CD4-positive, CD25-positive, alpha-beta regulatory T cell (primary cell): ENCODE data around the gene LUZP2. TPM values are rescaled to one million over a fixed set of nuclear protein-coding genes. Genes with fewer than 3 reads are reported as not detected.

Source experiments
- ATAC-seq, 2 donors: fragments of 150-1000 bp; cut with Tn5 transposase; one replicate each; pipeline ENCODE4 v1.10.0; 2021; ENCODE audit warnings: low read depth in 2 of 2, moderate number of reproducible peaks in 2 of 2, moderate library complexity in 1 of 2
- DNase-seq, 3 donors: peaks; one replicate each; pipeline versions ENCODE4 v3.0.0 to v3.0.0-alpha.2; 2012 to 2022; ENCODE audit warnings: mixed read lengths in 1 of 3
- H3K27ac ChIP-seq: one replicate; pipeline ENCODE4 v1.7.0; 2013; ENCODE audit warnings: mild to moderate bottlenecking, low read length; ENCODE audit not compliant: insufficient read depth, poor library complexity, severe bottlenecking
- H3K27me3 ChIP-seq: one replicate; pipeline ENCODE4 v1.7.0; 2013; ENCODE audit warnings: low read length; ENCODE audit not compliant: control insufficient read depth, insufficient read depth
- H3K36me3 ChIP-seq: one replicate; pipeline ENCODE4 v1.7.0; 2013; ENCODE audit warnings: mild to moderate bottlenecking, low read length, moderate library complexity; ENCODE audit not compliant: control insufficient read depth, insufficient read depth
- H3K4me1 ChIP-seq: 2 replicates; pipeline ENCODE4 v1.7.0; 2013; ENCODE audit warnings: mild to moderate bottlenecking, low read length; ENCODE audit not compliant: insufficient read depth, control insufficient read depth, poor library complexity, severe bottlenecking
- H3K4me3 ChIP-seq: one replicate; pipeline ENCODE4 v1.7.0; 2013; ENCODE audit warnings: low read depth, mild to moderate bottlenecking, low read length, moderate library complexity
- H3K9me3 ChIP-seq, 2 experiments: 1 replicate in 1 of 2; 2 replicates in 1 of 2; pipeline ENCODE4 v1.7.0; 2013; ENCODE audit warnings: low read length in 2 of 2, mild to moderate bottlenecking in 1 of 2, moderate library complexity in 1 of 2; ENCODE audit not compliant: control insufficient read depth in 2 of 2
- H3K27ac Mint-ChIP-seq, 3 donors: one replicate each; pipeline ENCODE4 v1.8.0; 2020 to 2022; ENCODE audit warnings: mild to moderate bottlenecking in 3 of 3, mixed read lengths in 3 of 3, moderate library complexity in 2 of 3
- H3K27me3 Mint-ChIP-seq: one replicate; pipeline ENCODE4 v1.8.0; 2022; ENCODE audit warnings: mild to moderate bottlenecking, mixed read lengths
- H3K36me3 Mint-ChIP-seq: one replicate; pipeline ENCODE4 v1.8.0; 2020; ENCODE audit warnings: mixed read lengths
- H3K4me1 Mint-ChIP-seq, 4 donors: one replicate each; pipeline ENCODE4 v1.8.0; 2020 to 2022; ENCODE audit warnings: mixed read lengths in 4 of 4, mild to moderate bottlenecking in 1 of 4
- H3K4me3 Mint-ChIP-seq, 4 donors: one replicate each; pipeline ENCODE4 v1.8.0; 2020 to 2022; ENCODE audit warnings: mild to moderate bottlenecking in 4 of 4, mixed read lengths in 4 of 4, moderate library complexity in 3 of 4
- H3K9me3 Mint-ChIP-seq, 7 donors: one replicate each; pipeline ENCODE4 v1.8.0; 2020 to 2022; ENCODE audit warnings: mixed read lengths in 7 of 7, mild to moderate bottlenecking in 3 of 7, moderate library complexity in 2 of 7
- polyA plus RNA-seq, 4 donors: library from polyadenylated mRNA; unstranded; fragments of 300-500 nt; fragmentation: Illumina TruSeq; gene quantifications; one replicate each; pipeline ENCODE4 v1.2.3, GENCODE V29; 2021
- total RNA-seq: library from RNA; stranded (reverse); gene quantifications from one replicate; pipeline ENCODE4 v1.2.3, GENCODE V29; 2022

Gene LUZP2
- total and polyA plus RNA-seq, 5 donors from 2014 or later: not detected

- no peaks in the 10 kb centered on the region for H3K27me3 ChIP-seq
- H3K27me3 Mint-ChIP-seq: no peaks in the 10 kb centered on the region
- no peak overlapping the region for H3K4me3 Mint-ChIP-seq
- H3K36me3 Mint-ChIP-seq: no peaks in the 10 kb centered on the region
- H3K27ac Mint-ChIP-seq: no peak overlapping the region
- no peak for ATAC-seq
- no peaks in the 10 kb centered on the region for H3K36me3 ChIP-seq
- no peak for DNase-seq
- no peak overlapping the region for H3K4me3 ChIP-seq
- no peaks in the 10 kb centered on the region for H3K4me1 ChIP-seq
- no peak overlapping the region for H3K27ac ChIP-seq
- peaks cover 2 to 4% of the 10 kb centered on the region in 2 experiments for H3K9me3 ChIP-seq
- H3K9me3 Mint-ChIP-seq: peaks cover 0 to 18% (median 10%) of the 10 kb centered on the region in 7 donors
- no peaks in the 10 kb centered on the region for H3K4me1 Mint-ChIP-seq
Observed at GRCh38 chr11:24925091-24925490, 428.2 kb downstream of the LUZP2 start.

GRCh38 chr11:24932110-24933000 is 435.5 kb downstream of the LUZP2 start:
- Mint-ChIP-seq H3K36me3 (no peaks in the 10 kb centered on the region), H3K4me3 (no peak overlapping the region), H3K9me3 (peaks cover 7 to 34% (median 14%) of the 10 kb centered on the region in 7 donors), H3K4me1 (no peaks in the 10 kb centered on the region), H3K27me3 (no peaks in the 10 kb centered on the region), H3K27ac (no peak overlapping the region)
- Histone ChIP-seq H3K27ac (no peak overlapping the region), H3K36me3 (no peaks in the 10 kb centered on the region), H3K4me3 (no peak overlapping the region), H3K9me3 (peaks cover 5 to 16% of the 10 kb centered on the region in 2 experiments), H3K27me3 (no peaks in the 10 kb centered on the region), H3K4me1 (no peaks in the 10 kb centered on the region)
- DNase-seq (no peak), ATAC-seq (no peak)

GRCh38 chr11:24934733-24935439 is 438.0 kb downstream of the LUZP2 start:
- Mint-ChIP-seq H3K9me3 (peaks cover under 1 to 27% (median 9%) of the 10 kb centered on the region in 7 donors), H3K4me3 (no peak overlapping the region), H3K27ac (no peak overlapping the region), H3K36me3 (no peaks in the 10 kb centered on the region), H3K4me1 (no peaks in the 10 kb centered on the region), H3K27me3 (no peaks in the 10 kb centered on the region)
- no peaks in the 10 kb centered on the region for H3K36me3 ChIP-seq
- DNase-seq (no peak), ATAC-seq (no peak)
- no peaks in the 10 kb centered on the region for H3K4me1 ChIP-seq
- no peak overlapping the region for H3K4me3 ChIP-seq
- H3K27ac ChIP-seq: no peak overlapping the region
- no peaks in the 10 kb centered on the region for H3K27me3 ChIP-seq
- H3K9me3 ChIP-seq: peaks cover 3 to 14% of the 10 kb centered on the region in 2 experiments

- Histone ChIP-seq H3K27me3 (no peaks in the 10 kb centered on the region), H3K27ac (no peak overlapping the region), H3K4me3 (no peak overlapping the region), H3K36me3 (no peaks in the 10 kb centered on the region), H3K9me3 (peaks cover 0 to 9% of the 10 kb centered on the region in 2 experiments), H3K4me1 (no peaks in the 10 kb centered on the region)
- no peak overlapping the region for H3K4me3 Mint-ChIP-seq
- no peak overlapping the region for H3K27ac Mint-ChIP-seq
- H3K36me3 Mint-ChIP-seq: no peaks in the 10 kb centered on the region
- peaks cover 0 to 26% (median 5%) of the 10 kb centered on the region in 7 donors for H3K9me3 Mint-ChIP-seq
- ATAC-seq (no peak), DNase-seq (no peak)
- no peaks in the 10 kb centered on the region for H3K27me3 Mint-ChIP-seq
- no peaks in the 10 kb centered on the region for H3K4me1 Mint-ChIP-seq
Observed at GRCh38 chr11:24944891-24945290, 448.0 kb downstream of the LUZP2 start.

GRCh38 chr11:24949406-24949805 is 452.6 kb downstream of the LUZP2 start:
- Mint-ChIP-seq H3K27me3 (no peaks in the 10 kb centered on the region), H3K9me3 (peaks cover 2 to 24% (median 6%) of the 10 kb centered on the region in 7 donors), H3K4me3 (no peak overlapping the region), H3K36me3 (no peaks in the 10 kb centered on the region), H3K4me1 (no peaks in the 10 kb centered on the region), H3K27ac (no peak overlapping the region)
- Histone ChIP-seq H3K9me3 (peaks cover 0 to 11% of the 10 kb centered on the region in 2 experiments), H3K36me3 (no peaks in the 10 kb centered on the region), H3K4me3 (no peak overlapping the region), H3K27me3 (no peaks in the 10 kb centered on the region), H3K27ac (no peak overlapping the region), H3K4me1 (no peaks in the 10 kb centered on the region)
- ATAC-seq: no peak
- no peak for DNase-seq

GRCh38 chr11:24963852-24964251 is 467.0 kb downstream of the LUZP2 start:
- H3K27ac Mint-ChIP-seq: no peak overlapping the region
- no peak for DNase-seq
- H3K4me1 Mint-ChIP-seq: no peaks in the 10 kb centered on the region
- no peaks in the 10 kb centered on the region for H3K36me3 Mint-ChIP-seq
- no peak for ATAC-seq
- H3K27me3 Mint-ChIP-seq: no peaks in the 10 kb centered on the region
- H3K27me3 ChIP-seq: no peaks in the 10 kb centered on the region
- no peaks in the 10 kb centered on the region for H3K36me3 ChIP-seq
- H3K9me3 ChIP-seq: peaks cover 0 to 2% of the 10 kb centered on the region in 2 experiments
- H3K4me1 ChIP-seq: no peaks in the 10 kb centered on the region
- no peak overlapping the region for H3K27ac ChIP-seq
- H3K9me3 Mint-ChIP-seq: peaks cover 0 to 14% (median 2%) of the 10 kb centered on the region in 7 donors
- H3K4me3 ChIP-seq: no peak overlapping the region
- no peak overlapping the region for H3K4me3 Mint-ChIP-seq

- H3K27me3 Mint-ChIP-seq: no peaks in the 10 kb centered on the region
- Histone ChIP-seq H3K36me3 (no peaks in the 10 kb centered on the region), H3K27ac (no peak overlapping the region), H3K9me3 (peaks cover 0 to 2% of the 10 kb centered on the region in 2 experiments), H3K4me3 (no peak overlapping the region), H3K27me3 (no peaks in the 10 kb centered on the region), H3K4me1 (no peaks in the 10 kb centered on the region)
- DNase-seq (no peak), ATAC-seq (no peak)
- no peak overlapping the region for H3K27ac Mint-ChIP-seq
- peaks cover 0 to 18% (median 4%) of the 10 kb centered on the region in 7 donors for H3K9me3 Mint-ChIP-seq
- no peaks in the 10 kb centered on the region for H3K36me3 Mint-ChIP-seq
- no peak overlapping the region for H3K4me3 Mint-ChIP-seq
- H3K4me1 Mint-ChIP-seq: no peaks in the 10 kb centered on the region
Observed at GRCh38 chr11:24965748-24966147, 468.9 kb downstream of the LUZP2 start.
